GM23338 (cell line): Measurements from ENCODE around the gene LOXHD1. TPM values are rescaled to one million over a fixed set of nuclear protein-coding genes. Genes with fewer than 3 reads are reported as not detected.

Source experiments
- ATAC-seq: fragments of 200-7000 bp; cut with Tn5 transposase; 3 replicates; pipeline ENCODE4 v1.9.1; 2020
- DNase-seq: peaks from one replicate; pipeline ENCODE4 v3.0.0-alpha.2; 2015; ENCODE audit warnings: low spot score
- H2AFZ ChIP-seq: fragments of 200-600 bp; sonication (generic); 2 replicates; pipeline ENCODE4 v1.8.0; 2016; ENCODE audit warnings: antibody characterized with exemption, mild to moderate bottlenecking, moderate library complexity
- H3F3A ChIP-seq: fragments of 200-600 bp; sonication (generic); replicated peaks from 2 replicates; pipeline ENCODE4 v1.8.0; 2017; ENCODE audit warnings: antibody characterized with exemption, mixed run types, low read depth
- H3K27ac ChIP-seq: fragments of 200-600 bp; sonication (generic); 2 replicates; pipeline ENCODE4 v1.6.1; 2016; ENCODE audit warnings: low read depth
- H3K27me3 ChIP-seq: fragments of 200-600 bp; sonication (generic); 2 replicates; pipeline ENCODE4 v1.8.0; 2016; ENCODE audit warnings: mild to moderate bottlenecking, mixed run types, moderate library complexity; ENCODE audit not compliant: insufficient read depth
- H3K36me3 ChIP-seq: fragments of 200-600 bp; sonication (generic); 2 replicates; pipeline ENCODE4 v1.8.0; 2016; ENCODE audit warnings: mild to moderate bottlenecking; ENCODE audit not compliant: insufficient read depth
- H3K4me1 ChIP-seq: fragments of 200-600 bp; sonication (generic); 2 replicates; pipeline ENCODE4 v1.8.0; 2016; ENCODE audit warnings: mild to moderate bottlenecking, moderate library complexity; ENCODE audit not compliant: insufficient read depth
- H3K4me2 ChIP-seq: fragments of 200-600 bp; sonication (generic); 2 replicates; pipeline ENCODE4 v1.7.1; 2017; ENCODE audit warnings: mixed run types
- H3K4me3 ChIP-seq: fragments of 200-600 bp; sonication (generic); 2 replicates; pipeline ENCODE4 v1.6.1; 2016; ENCODE audit warnings: mixed run types
- H3K79me2 ChIP-seq: fragments of 200-600 bp; sonication (generic); replicated peaks from 2 replicates; pipeline ENCODE4 v1.8.0; 2017; ENCODE audit warnings: mild to moderate bottlenecking; ENCODE audit not compliant: insufficient read depth
- H3K9me2 ChIP-seq: fragments of 200-600 bp; sonication (generic); 2 replicates; pipeline ENCODE4 v1.8.0; 2017; ENCODE audit not compliant: insufficient read depth
- H4K20me1 ChIP-seq: fragments of 200-600 bp; sonication (generic); replicated peaks from 2 replicates; pipeline ENCODE4 v1.8.0; 2017; ENCODE audit warnings: mild to moderate bottlenecking; ENCODE audit not compliant: insufficient read depth
- H3K27ac Mint-ChIP-seq: 2 replicates; pipeline ENCODE4 v1.8.0; 2020; ENCODE audit warnings: inconsistent platforms, mild to moderate bottlenecking, moderate library complexity, mixed read lengths
- H3K27me3 Mint-ChIP-seq: 3 replicates; pipeline ENCODE4 v1.8.0; 2022; ENCODE audit warnings: low read depth, mild to moderate bottlenecking, moderate library complexity, mixed read lengths, inconsistent platforms; ENCODE audit not compliant: insufficient read depth, poor library complexity
- H3K36me3 Mint-ChIP-seq: 3 replicates; pipeline ENCODE4 v1.8.0; 2021; ENCODE audit warnings: low read depth, mild to moderate bottlenecking, inconsistent platforms, moderate library complexity, mixed read lengths
- H3K4me1 Mint-ChIP-seq: 3 replicates; pipeline ENCODE4 v1.8.0; 2020; ENCODE audit warnings: mild to moderate bottlenecking, inconsistent platforms, mixed read lengths
- H3K4me3 Mint-ChIP-seq: 3 replicates; pipeline ENCODE4 v1.8.0; 2021; ENCODE audit warnings: moderate library complexity, mild to moderate bottlenecking, inconsistent platforms, mixed read lengths
- H3K9me3 Mint-ChIP-seq: 3 replicates; pipeline ENCODE4 v1.8.0; 2020; ENCODE audit warnings: moderate library complexity, mild to moderate bottlenecking, inconsistent platforms, mixed read lengths
- CREB1 ChIP-seq: fragments of 250-450 bp; sonication (Bioruptor Pico); IDR thresholded peaks from 2 replicates; pipeline ENCODE4 v1.5.0; 2020; ENCODE audit warnings: low read depth, mild to moderate bottlenecking, moderate library complexity
- CTCF ChIP-seq, 2 experiments: fragments of 200-600 bp in 1 of 2; sonication (generic) in 1 of 2; conservative IDR thresholded peaks; 2 replicates each; pipeline versions ENCODE4 v1.5.1 to v1.6.1; 2016 to 2017; ENCODE audit warnings: antibody characterized with exemption in 2 of 2, low read depth in 2 of 2, mild to moderate bottlenecking in 2 of 2, moderate library complexity in 1 of 2
- ETS1 ChIP-seq: IDR thresholded peaks from 2 replicates; pipeline ENCODE4 v1.6.1; 2016; ENCODE audit warnings: antibody characterized with exemption
- EZH2 ChIP-seq: fragments of 200-600 bp; sonication (generic); IDR thresholded peaks from one replicate; pipeline ENCODE4 v1.8.0; 2017; ENCODE audit warnings: antibody characterized with exemption, mild to moderate bottlenecking, low read depth; ENCODE audit not compliant: unreplicated experiment
- JUNB ChIP-seq: IDR thresholded peaks from one replicate; pipeline ENCODE4 v1.6.1; 2016; ENCODE audit warnings: antibody characterized with exemption; ENCODE audit not compliant: unreplicated experiment
- NANOG ChIP-seq: IDR thresholded peaks from 2 replicates; pipeline ENCODE4 v1.6.1; 2016; ENCODE audit warnings: antibody characterized with exemption, borderline replicate concordance
- POLR2AphosphoS5 ChIP-seq: IDR thresholded peaks from 2 replicates; pipeline ENCODE4 v1.6.1; 2016; ENCODE audit warnings: antibody characterized with exemption, low read depth
- STAT1 ChIP-seq: IDR thresholded peaks from one replicate; pipeline ENCODE4 v1.6.1; 2016; ENCODE audit warnings: antibody characterized with exemption; ENCODE audit not compliant: unreplicated experiment
- ZNF114 ChIP-seq: fragments of 250-450 bp; sonication (Bioruptor Pico); IDR thresholded peaks from 2 replicates; pipeline ENCODE4 v1.5.0; 2020; ENCODE audit warnings: mild to moderate bottlenecking, moderate library complexity
- ZNF331 ChIP-seq: fragments of 250-450 bp; sonication (Bioruptor Pico); IDR thresholded peaks from 2 replicates; pipeline ENCODE4 v1.5.0; 2020; ENCODE audit warnings: low read depth, mild to moderate bottlenecking, moderate library complexity
- polyA plus RNA-seq: library from polyadenylated mRNA; unstranded; fragments of >200 nt; fragmentation: Nextera tagmentation; extraction: Ambion mirVana; gene quantifications from 2 replicates; pipeline ENCODE4 v1.2.1, GENCODE V29; 2016
- total RNA-seq: library from RNA; depleted of rRNA; stranded (reverse); fragments of >200 nt; shearing (Covaris generic); gene quantifications from 2 replicates; pipeline ENCODE4 v1.2.3, GENCODE V29; 2014
- TF ChIP-seq, protein P1 (sequence below): IDR thresholded peaks from one replicate; pipeline ENCODE4 v1.6.1; 2018; ENCODE audit warnings: antibody characterized with exemption; ENCODE audit not compliant: unreplicated experiment
- TF ChIP-seq, protein P2 (sequence below): fragments of 250-450 bp; sonication (Bioruptor Pico); IDR thresholded peaks from 2 replicates; pipeline ENCODE4 v1.5.0; 2020; ENCODE audit warnings: mild to moderate bottlenecking, moderate library complexity

The LOXHD1 gene
- total and polyA plus RNA-seq, 2 experiments from 2014 or later = 0.17 TPM; not detected in 1

DNA sequence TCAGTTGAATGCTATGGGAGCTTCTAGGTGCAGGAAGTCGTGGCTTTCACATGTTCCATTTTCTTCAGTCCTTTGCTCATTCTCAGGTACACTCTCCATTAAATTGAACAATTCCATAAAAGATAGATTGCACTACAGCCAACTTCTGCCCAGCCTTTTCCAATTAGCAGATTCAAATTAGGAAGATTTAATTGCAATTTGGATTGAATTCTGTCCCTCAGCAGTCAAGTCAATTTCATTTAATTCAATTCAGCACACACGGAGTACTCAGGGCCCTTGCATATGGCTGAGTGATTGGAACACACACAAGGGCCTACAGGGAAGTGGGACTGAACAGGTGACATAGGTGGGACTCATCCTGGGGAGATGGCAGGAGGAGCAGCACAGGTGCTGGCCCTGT, 220.4 kb downstream of the LOXHD1 start (continued):
- no peak for TF ChIP-seq STAT1
- no peak for TF ChIP-seq ZNF331 (CRISPR knock-in tag)
- TF ChIP-seq ETS1 = no peak

DNA sequence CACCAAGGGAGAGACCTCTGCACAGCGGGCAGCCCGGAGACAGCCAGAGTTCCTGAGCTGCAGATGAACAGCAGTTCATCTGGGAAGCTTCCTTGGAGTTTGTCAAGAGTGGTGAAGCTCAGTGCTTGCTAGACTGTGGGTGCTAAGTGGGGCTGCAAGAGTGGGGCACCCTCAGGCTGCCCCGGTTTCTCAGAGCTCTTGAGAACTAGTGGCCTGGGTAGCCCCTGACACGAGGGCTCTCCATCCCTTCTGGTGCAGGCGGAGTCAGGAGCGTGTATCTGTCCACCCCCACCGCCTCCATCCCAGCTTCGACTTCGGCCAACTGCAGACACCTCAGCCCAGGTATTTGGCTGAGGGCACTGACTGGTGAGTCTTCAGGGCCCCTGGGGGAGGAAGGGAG, 222.0 kb downstream of the LOXHD1 start:
- no peaks in the 10 kb centered on the region; the same call in 2 of the 3 replicates for H3K36me3 Mint-ChIP-seq
- H3K27me3 ChIP-seq = no peaks in the 10 kb centered on the region
- H3K9me3 Mint-ChIP-seq = no peaks in the 10 kb centered on the region
- no peaks in the 10 kb centered on the region for H3K36me3 ChIP-seq
- H3K27ac Mint-ChIP-seq = no peak overlapping the region
- DNase-seq = no peak
- no peaks in the 10 kb centered on the region for H4K20me1 ChIP-seq
- H3K4me2 ChIP-seq = no peak overlapping the region
- 0 out of 2 replicates have a peak, but pooled peaks cover 3% of the 10 kb centered on the region for H3K9me2 ChIP-seq
- H3K4me1 ChIP-seq = peaks cover 21% of the 10 kb centered on the region
- no peak overlapping the region for H3K4me3 ChIP-seq
- no peak overlapping the region for H3K4me3 Mint-ChIP-seq
- no peak for ATAC-seq
- H3F3A ChIP-seq = no peaks in the 10 kb centered on the region
- 0 out of 2 replicates have a peak, but pooled peaks cover 3% of the 10 kb centered on the region for H3K79me2 ChIP-seq
- H2AFZ ChIP-seq = no peak overlapping the region
- peaks cover 34% of the 10 kb centered on the region for H3K4me1 Mint-ChIP-seq
- no peak overlapping the region for H3K27ac ChIP-seq
- H3K27me3 Mint-ChIP-seq = no peaks in the 10 kb centered on the region
- TF ChIP-seq, protein P1, sequence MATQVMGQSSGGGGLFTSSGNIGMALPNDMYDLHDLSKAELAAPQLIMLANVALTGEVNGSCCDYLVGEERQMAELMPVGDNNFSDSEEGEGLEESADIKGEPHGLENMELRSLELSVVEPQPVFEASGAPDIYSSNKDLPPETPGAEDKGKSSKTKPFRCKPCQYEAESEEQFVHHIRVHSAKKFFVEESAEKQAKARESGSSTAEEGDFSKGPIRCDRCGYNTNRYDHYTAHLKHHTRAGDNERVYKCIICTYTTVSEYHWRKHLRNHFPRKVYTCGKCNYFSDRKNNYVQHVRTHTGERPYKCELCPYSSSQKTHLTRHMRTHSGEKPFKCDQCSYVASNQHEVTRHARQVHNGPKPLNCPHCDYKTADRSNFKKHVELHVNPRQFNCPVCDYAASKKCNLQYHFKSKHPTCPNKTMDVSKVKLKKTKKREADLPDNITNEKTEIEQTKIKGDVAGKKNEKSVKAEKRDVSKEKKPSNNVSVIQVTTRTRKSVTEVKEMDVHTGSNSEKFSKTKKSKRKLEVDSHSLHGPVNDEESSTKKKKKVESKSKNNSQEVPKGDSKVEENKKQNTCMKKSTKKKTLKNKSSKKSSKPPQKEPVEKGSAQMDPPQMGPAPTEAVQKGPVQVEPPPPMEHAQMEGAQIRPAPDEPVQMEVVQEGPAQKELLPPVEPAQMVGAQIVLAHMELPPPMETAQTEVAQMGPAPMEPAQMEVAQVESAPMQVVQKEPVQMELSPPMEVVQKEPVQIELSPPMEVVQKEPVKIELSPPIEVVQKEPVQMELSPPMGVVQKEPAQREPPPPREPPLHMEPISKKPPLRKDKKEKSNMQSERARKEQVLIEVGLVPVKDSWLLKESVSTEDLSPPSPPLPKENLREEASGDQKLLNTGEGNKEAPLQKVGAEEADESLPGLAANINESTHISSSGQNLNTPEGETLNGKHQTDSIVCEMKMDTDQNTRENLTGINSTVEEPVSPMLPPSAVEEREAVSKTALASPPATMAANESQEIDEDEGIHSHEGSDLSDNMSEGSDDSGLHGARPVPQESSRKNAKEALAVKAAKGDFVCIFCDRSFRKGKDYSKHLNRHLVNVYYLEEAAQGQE = no peak
- TF ChIP-seq ETS1 (no peak), POLR2AphosphoS5 (no peak), NANOG (no peak), ZNF114 (CRISPR knock-in tag) (no peak), CTCF (conservative IDR thresholded peaks at IDR 0.05; ENCODE audit: low read depth in 2 of 2) (no peak), EZH2 (no peak), JUNB (no peak), CREB1 (no peak), ZNF331 (CRISPR knock-in tag) (no peak)
- TF ChIP-seq, protein P2, sequence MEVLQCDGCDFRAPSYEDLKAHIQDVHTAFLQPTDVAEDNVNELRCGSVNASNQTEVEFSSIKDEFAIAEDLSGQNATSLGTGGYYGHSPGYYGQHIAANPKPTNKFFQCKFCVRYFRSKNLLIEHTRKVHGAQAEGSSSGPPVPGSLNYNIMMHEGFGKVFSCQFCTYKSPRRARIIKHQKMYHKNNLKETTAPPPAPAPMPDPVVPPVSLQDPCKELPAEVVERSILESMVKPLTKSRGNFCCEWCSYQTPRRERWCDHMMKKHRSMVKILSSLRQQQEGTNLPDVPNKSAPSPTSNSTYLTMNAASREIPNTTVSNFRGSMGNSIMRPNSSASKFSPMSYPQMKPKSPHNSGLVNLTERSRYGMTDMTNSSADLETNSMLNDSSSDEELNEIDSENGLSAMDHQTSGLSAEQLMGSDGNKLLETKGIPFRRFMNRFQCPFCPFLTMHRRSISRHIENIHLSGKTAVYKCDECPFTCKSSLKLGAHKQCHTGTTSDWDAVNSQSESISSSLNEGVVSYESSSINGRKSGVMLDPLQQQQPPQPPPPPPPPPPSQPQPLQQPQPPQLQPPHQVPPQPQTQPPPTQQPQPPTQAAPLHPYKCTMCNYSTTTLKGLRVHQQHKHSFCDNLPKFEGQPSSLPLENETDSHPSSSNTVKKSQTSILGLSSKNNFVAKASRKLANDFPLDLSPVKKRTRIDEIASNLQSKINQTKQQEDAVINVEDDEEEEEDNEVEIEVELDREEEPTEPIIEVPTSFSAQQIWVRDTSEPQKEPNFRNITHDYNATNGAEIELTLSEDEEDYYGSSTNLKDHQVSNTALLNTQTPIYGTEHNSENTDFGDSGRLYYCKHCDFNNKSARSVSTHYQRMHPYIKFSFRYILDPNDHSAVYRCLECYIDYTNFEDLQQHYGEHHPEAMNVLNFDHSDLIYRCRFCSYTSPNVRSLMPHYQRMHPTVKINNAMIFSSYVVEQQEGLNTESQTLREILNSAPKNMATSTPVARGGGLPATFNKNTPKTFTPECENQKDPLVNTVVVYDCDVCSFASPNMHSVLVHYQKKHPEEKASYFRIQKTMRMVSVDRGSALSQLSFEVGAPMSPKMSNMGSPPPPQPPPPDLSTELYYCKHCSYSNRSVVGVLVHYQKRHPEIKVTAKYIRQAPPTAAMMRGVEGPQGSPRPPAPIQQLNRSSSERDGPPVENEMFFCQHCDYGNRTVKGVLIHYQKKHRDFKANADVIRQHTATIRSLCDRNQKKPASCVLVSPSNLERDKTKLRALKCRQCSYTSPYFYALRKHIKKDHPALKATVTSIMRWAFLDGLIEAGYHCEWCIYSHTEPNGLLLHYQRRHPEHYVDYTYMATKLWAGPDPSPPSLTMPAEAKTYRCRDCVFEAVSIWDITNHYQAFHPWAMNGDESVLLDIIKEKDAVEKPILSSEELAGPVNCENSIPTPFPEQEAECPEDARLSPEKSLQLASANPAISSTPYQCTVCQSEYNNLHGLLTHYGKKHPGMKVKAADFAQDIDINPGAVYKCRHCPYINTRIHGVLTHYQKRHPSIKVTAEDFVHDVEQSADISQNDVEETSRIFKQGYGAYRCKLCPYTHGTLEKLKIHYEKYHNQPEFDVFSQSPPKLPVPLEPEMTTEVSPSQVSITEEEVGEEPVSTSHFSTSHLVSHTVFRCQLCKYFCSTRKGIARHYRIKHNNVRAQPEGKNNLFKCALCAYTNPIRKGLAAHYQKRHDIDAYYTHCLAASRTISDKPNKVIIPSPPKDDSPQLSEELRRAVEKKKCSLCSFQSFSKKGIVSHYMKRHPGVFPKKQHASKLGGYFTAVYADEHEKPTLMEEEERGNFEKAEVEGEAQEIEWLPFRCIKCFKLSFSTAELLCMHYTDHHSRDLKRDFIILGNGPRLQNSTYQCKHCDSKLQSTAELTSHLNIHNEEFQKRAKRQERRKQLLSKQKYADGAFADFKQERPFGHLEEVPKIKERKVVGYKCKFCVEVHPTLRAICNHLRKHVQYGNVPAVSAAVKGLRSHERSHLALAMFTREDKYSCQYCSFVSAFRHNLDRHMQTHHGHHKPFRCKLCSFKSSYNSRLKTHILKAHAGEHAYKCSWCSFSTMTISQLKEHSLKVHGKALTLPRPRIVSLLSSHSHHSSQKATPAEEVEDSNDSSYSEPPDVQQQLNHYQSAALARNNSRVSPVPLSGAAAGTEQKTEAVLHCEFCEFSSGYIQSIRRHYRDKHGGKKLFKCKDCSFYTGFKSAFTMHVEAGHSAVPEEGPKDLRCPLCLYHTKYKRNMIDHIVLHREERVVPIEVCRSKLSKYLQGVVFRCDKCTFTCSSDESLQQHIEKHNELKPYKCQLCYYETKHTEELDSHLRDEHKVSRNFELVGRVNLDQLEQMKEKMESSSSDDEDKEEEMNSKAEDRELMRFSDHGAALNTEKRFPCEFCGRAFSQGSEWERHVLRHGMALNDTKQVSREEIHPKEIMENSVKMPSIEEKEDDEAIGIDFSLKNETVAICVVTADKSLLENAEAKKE (CRISPR knock-in tag) = no peak
